Dermis microvascular lymphatic vessel endothelial cell (primary cell): ENCODE measurements around the gene PLA2G2A. TPM values are rescaled to one million over a fixed set of nuclear protein-coding genes. Genes with fewer than 3 reads are reported as not detected.
A peak's percentile ranks its signal among the peaks of the same experiment; 100 is the strongest.

Experiments used
- DNase-seq, 2 donors: peaks; one replicate each; pipeline versions ENCODE4 v3.0.0 to v3.0.0-alpha.2; 2010; ENCODE audit warnings: low read depth in 2 of 2
- total RNA-seq: library from RNA; depleted of rRNA; stranded (reverse); fragments of >200 nt; gene quantifications from 2 replicates; pipeline ENCODE4 v1.2.1, GENCODE V29; 2014

The PLA2G2A gene
- total RNA-seq, 1 donor from 2014 or later, result not detected

- peak; percentile 62 to 76 for DNase-seq
Observed at GRCh38 chr1:19974822-19975416, 4.5 kb downstream of the PLA2G2A start.

- DNase-seq, result peak in 1 of 2 donors; percentile 33
Observed at GRCh38 chr1:19973616-19974015, 5.8 kb downstream of the PLA2G2A start.

GRCh38 chr1:19971664-19972063 lies 7.8 kb downstream of the PLA2G2A start:
- no peak for DNase-seq

- no peak for DNase-seq
Observed at GRCh38 chr1:19969898-19970660, 9.3 kb downstream of the PLA2G2A start.

GRCh38 chr1:19967808-19968207 lies 11.6 kb downstream of the PLA2G2A start:
- DNase-seq, result no peak

GRCh38 chr1:19964542-19964941 lies 14.9 kb downstream of the PLA2G2A start:
- no peak for DNase-seq

GRCh38 chr1:19963636-19964035 lies 15.8 kb downstream of the PLA2G2A start:
- no peak for DNase-seq

- DNase-seq, result no peak
Observed at GRCh38 chr1:19960591-19960990, 18.8 kb downstream of the PLA2G2A start.

GRCh38 chr1:19957779-19958178 lies 21.6 kb downstream of the PLA2G2A start:
- no peak for DNase-seq

- DNase-seq, result no peak
Observed at GRCh38 chr1:19955534-19956170, 23.8 kb downstream of the PLA2G2A start.

- no peak for DNase-seq
Observed at GRCh38 chr1:19954059-19954458, 25.4 kb downstream of the PLA2G2A start.

GRCh38 chr1:19949016-19949415 lies 30.4 kb downstream of the PLA2G2A start:
- DNase-seq, result peak; percentile 16 to 84

GRCh38 chr1:19946971-19947370 lies 32.4 kb downstream of the PLA2G2A start:
- no peak for DNase-seq

- no peak for DNase-seq
Observed at GRCh38 chr1:19946331-19946751, 33.1 kb downstream of the PLA2G2A start.

GRCh38 chr1:19945914-19946313 lies 33.5 kb downstream of the PLA2G2A start:
- no peak for DNase-seq

- DNase-seq, result no peak
Observed at GRCh38 chr1:19942657-19943056, 36.8 kb downstream of the PLA2G2A start.

GRCh38 chr1:19942088-19942487 lies 37.3 kb downstream of the PLA2G2A start:
- DNase-seq, result no peak

GRCh38 chr1:19941206-19941568 lies 38.2 kb downstream of the PLA2G2A start:
- no peak for DNase-seq

- no peak for DNase-seq
Observed at GRCh38 chr1:19940486-19941205, 38.8 kb downstream of the PLA2G2A start.

GRCh38 chr1:19938472-19938871 lies 40.9 kb downstream of the PLA2G2A start:
- DNase-seq, result no peak

- DNase-seq, result no peak
Observed at GRCh38 chr1:19936061-19936750, 43.2 kb downstream of the PLA2G2A start.
